Colonic mucosa (tissue), 4 donors: ENCODE measurements around the gene CCPG1. TPM values are rescaled to one million over a fixed set of nuclear protein-coding genes. Genes with fewer than 3 reads are reported as not detected.
"Not testable (repeated sequence)": the region's sequence is repeated elsewhere in the genome, so short reads cannot be mapped to it uniquely, and the experiment has no call there.

ENCODE experiments used
- DNase-seq: peaks from one replicate; pipeline ENCODE4 v3.0.0-alpha.2; 2020
- H3K27ac ChIP-seq: fragments of 200-600 bp; one replicate; pipeline ENCODE4 v1.8.0; 2021
- H3K27me3 ChIP-seq: fragments of 200-600 bp; one replicate; pipeline ENCODE4 v1.8.0; 2021
- H3K36me3 ChIP-seq: fragments of 200-600 bp; one replicate; pipeline ENCODE4 v1.8.0; 2021
- H3K4me1 ChIP-seq: fragments of 200-600 bp; one replicate; pipeline ENCODE4 v1.8.0; 2021; ENCODE audit warnings: mild to moderate bottlenecking
- H3K4me3 ChIP-seq: fragments of 200-600 bp; one replicate; pipeline ENCODE4 v1.8.0; 2021
- H3K9ac ChIP-seq, 2 donors: one replicate each; pipeline ENCODE4 v1.7.0; 2013; ENCODE audit warnings: control low read depth in 2 of 2, low read depth in 2 of 2, low read length in 2 of 2
- H3K9me3 ChIP-seq: fragments of 200-600 bp; one replicate; pipeline ENCODE4 v1.8.0; 2021
- intact Hi-C: fragments of 100-400 bp; cut with DNase I; formaldehyde crosslinking; loops from one replicate; pipeline ENCODE4 v1.14.1; 2022
- total RNA-seq, 2 donors: library from RNA; stranded (reverse); fragmentation: NEBNext Ultra II Directional in 1 of 2; extraction: Animal tissue kit (Norgen Biotek cat#: 25700) in 1 of 2; gene quantifications; one replicate each; pipeline ENCODE4 v1.2.1, GENCODE V29; 2021
- TF ChIP-seq, protein P1 (sequence below): fragments of 200-600 bp; IDR thresholded peaks from one replicate; pipeline ENCODE4 v1.8.0; 2022; ENCODE audit warnings: antibody characterized with exemption, mild to moderate bottlenecking
- donor health status: healthy.
- donor health status: DM: no; HTN: no; CAD: no.
- donor health status: DM: no; HTN: no; CAD: no.

CCPG1 gene
- total RNA-seq, 2 donors from 2014 or later = 57.9 to 71.7 TPM

DNA sequence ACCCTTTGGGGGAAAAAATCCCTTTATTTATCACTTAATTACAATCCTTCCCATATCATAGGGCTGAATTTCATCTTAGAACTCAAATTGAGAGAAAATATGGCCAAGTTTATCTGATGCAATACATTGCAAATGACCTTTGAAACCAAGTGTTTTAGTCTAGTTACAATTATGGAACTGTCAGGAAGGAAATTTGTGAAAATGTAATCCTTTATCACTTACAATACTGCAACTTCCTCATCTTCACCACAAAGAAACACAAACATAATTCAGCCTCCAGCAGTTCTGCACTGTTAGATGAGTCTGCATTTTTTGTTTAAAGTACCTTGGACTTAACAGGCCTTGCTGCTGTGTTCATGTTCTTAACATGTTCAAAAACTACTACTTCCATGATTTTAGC, 4.6 kb downstream of the CCPG1 start:
- intact Hi-C loops = no loop called here
- no peak overlapping the region for H3K4me3 ChIP-seq
- no peak for DNase-seq

DNA sequence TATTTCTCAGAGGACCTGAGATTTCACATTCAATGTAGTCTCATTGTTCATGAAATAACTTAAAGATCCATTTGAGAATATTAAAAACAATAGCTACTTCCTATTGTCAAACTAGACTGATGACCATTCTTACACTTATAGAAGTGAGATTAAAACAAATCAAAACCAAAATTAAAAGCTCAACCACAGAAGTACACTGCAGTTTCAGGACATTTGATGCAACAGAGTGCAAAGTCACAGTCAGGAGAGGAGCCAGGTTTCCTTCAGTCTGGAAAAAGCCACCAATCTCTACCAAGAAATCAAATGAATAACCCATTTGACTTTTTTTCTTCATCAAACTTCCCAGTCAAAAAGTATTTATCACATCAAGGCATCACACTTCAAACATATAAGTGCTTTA, 5.5 kb downstream of the CCPG1 start:
- intact Hi-C loops = no loop called here
- TF ChIP-seq, protein P1, sequence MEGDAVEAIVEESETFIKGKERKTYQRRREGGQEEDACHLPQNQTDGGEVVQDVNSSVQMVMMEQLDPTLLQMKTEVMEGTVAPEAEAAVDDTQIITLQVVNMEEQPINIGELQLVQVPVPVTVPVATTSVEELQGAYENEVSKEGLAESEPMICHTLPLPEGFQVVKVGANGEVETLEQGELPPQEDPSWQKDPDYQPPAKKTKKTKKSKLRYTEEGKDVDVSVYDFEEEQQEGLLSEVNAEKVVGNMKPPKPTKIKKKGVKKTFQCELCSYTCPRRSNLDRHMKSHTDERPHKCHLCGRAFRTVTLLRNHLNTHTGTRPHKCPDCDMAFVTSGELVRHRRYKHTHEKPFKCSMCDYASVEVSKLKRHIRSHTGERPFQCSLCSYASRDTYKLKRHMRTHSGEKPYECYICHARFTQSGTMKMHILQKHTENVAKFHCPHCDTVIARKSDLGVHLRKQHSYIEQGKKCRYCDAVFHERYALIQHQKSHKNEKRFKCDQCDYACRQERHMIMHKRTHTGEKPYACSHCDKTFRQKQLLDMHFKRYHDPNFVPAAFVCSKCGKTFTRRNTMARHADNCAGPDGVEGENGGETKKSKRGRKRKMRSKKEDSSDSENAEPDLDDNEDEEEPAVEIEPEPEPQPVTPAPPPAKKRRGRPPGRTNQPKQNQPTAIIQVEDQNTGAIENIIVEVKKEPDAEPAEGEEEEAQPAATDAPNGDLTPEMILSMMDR = no peak

More for the DNA sequence above, 4.6 kb downstream of the CCPG1 start:
- TF ChIP-seq, protein P1 = no peak
- H3K9me3 ChIP-seq = no peaks in the 10 kb centered on the region
- H3K36me3 ChIP-seq = no peaks in the 10 kb centered on the region
- peak overlapping the region; percentile 6 for H3K27ac ChIP-seq
- no peaks in the 10 kb centered on the region for H3K27me3 ChIP-seq
- H3K4me1 ChIP-seq = peaks cover 11% of the 10 kb centered on the region
- no peak overlapping the region for H3K9ac ChIP-seq

DNA sequence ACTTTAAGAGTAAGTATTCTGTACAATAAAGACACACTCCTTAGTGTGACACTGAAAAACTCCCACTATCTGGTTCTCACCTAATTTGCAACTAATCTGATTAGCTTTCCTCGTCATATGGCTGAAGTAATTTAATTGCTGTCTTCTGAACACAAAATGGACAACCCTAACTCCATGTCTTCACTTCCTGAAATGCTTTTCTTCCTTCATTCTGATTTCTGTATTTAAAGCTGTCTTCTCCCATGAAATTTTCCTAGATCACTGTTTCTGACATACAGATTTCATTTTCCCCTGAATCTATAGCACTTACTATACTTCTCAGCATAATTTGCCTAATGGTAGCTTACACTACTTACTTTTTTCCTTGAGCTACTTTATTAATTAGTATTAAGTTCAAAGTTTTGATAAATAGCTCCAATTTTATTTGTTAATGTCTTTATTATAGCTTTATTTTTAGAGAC, 6.3 kb downstream of the CCPG1 start:
- H3K27ac ChIP-seq = no peak overlapping the region
- H3K9me3 ChIP-seq = no peaks in the 10 kb centered on the region
- TF ChIP-seq, protein P1 = no peak
- H3K4me1 ChIP-seq = peaks cover 11% of the 10 kb centered on the region
- H3K9ac ChIP-seq = no peak overlapping the region
- no peaks in the 10 kb centered on the region for H3K36me3 ChIP-seq
- H3K4me3 ChIP-seq = no peak overlapping the region
- H3K27me3 ChIP-seq = no peaks in the 10 kb centered on the region
- intact Hi-C loops = no loop called here
- DNase-seq = no peak

More for the DNA sequence above, 5.5 kb downstream of the CCPG1 start:
- no peaks in the 10 kb centered on the region for H3K9me3 ChIP-seq
- no peak overlapping the region for H3K9ac ChIP-seq
- no peaks in the 10 kb centered on the region for H3K36me3 ChIP-seq
- peaks cover 11% of the 10 kb centered on the region for H3K4me1 ChIP-seq
- no peak for DNase-seq
- no peak overlapping the region for H3K4me3 ChIP-seq
- no peaks in the 10 kb centered on the region for H3K27me3 ChIP-seq
- H3K27ac ChIP-seq = no peak overlapping the region

- H3K36me3 ChIP-seq, H3K9me3 ChIP-seq, DNase-seq, H3K27me3 ChIP-seq, H3K9ac ChIP-seq, H3K4me3 ChIP-seq, H3K27ac ChIP-seq, intact Hi-C loops: not testable (repeated sequence)
- peaks cover 11% of the 10 kb centered on the region for H3K4me1 ChIP-seq
Measured at GRCh38 chr15:55400050-55400449, 8.1 kb downstream of the CCPG1 start.

DNA sequence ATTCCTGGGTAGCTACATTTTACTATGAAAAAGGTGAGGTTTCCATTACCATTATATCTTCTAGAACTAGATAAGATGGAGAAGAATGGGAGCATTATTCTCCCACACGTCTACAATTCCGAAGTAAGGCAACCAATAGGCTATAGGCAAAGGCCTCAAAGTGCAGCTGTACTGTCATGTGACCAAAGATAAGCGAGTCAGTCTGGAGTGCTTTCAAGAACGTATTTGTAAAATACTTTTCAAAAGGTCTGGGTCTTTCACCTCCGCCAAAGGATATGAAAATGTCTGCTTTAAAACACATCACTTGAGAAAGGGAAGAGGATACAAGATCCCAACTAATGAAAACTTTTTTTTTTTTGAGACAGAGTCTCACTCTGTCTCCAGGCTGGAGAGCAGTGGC, 9.9 kb downstream of the CCPG1 start:
- no peaks in the 10 kb centered on the region for H3K36me3 ChIP-seq
- intact Hi-C loops = no loop called here
- H3K9ac ChIP-seq = no peak overlapping the region
- no peak overlapping the region for H3K27ac ChIP-seq
- peaks cover 9% of the 10 kb centered on the region for H3K4me1 ChIP-seq
- no peaks in the 10 kb centered on the region for H3K9me3 ChIP-seq
- TF ChIP-seq, protein P1 = no peak
- H3K4me3 ChIP-seq = no peak overlapping the region
- DNase-seq = no peak
- H3K27me3 ChIP-seq = no peaks in the 10 kb centered on the region

DNA sequence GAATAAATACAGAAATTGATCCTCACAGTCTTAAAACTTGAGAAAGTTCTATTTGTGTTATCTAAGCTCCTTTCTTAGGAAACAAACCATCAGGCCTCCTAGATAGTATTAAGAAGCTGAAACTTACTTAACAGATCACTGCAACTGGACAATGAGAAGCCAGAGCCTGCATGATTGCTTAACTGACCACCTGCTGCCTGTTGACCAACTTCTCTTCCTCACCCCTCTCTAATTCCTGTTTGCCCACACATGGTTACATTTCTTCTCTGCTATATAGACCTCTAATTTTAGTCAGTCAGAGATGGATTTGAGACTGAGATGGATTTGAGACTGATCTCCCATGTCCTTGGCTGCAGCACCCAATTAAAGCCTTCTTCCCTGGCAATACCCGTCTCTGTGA, 13.5 kb downstream of the CCPG1 start:
- intact Hi-C loops = no loop called here
- Histone ChIP-seq H3K4me1 (no peaks in the 10 kb centered on the region), H3K9me3 (no peaks in the 10 kb centered on the region), H3K27me3 (no peaks in the 10 kb centered on the region), H3K36me3 (no peaks in the 10 kb centered on the region), H3K27ac (no peak overlapping the region), H3K9ac (no peak overlapping the region), H3K4me3 (no peak overlapping the region)
- TF ChIP-seq, protein P1 = no peak
- no peak for DNase-seq
